GM13976 (cell line): ENCODE data around the gene SH3PXD2A.

Source experiments
- DNase-seq: peaks from one replicate; pipeline ENCODE4 v3.0.0; 2012; ENCODE audit warnings: low spot score
- CTCF ChIP-seq: IDR thresholded peaks from 2 replicates; pipeline ENCODE4 v1.5.1; 2012; ENCODE audit warnings: borderline replicate concordance, mild to moderate bottlenecking; ENCODE audit not compliant: insufficient read depth; ENCODE audit errors: extremely low read depth, missing control alignments, control extremely low read depth
- in situ Hi-C: fragments of 300-500 bp; cut with MboI; formaldehyde crosslinking; loops from one replicate; pipeline ENCODE4 v1.12.0; 2022; ENCODE audit warnings: low sequenced_read_pairs, mixed read lengths, inconsistent platforms; ENCODE audit not compliant: unreplicated experiment

Gene SH3PXD2A

DNA sequence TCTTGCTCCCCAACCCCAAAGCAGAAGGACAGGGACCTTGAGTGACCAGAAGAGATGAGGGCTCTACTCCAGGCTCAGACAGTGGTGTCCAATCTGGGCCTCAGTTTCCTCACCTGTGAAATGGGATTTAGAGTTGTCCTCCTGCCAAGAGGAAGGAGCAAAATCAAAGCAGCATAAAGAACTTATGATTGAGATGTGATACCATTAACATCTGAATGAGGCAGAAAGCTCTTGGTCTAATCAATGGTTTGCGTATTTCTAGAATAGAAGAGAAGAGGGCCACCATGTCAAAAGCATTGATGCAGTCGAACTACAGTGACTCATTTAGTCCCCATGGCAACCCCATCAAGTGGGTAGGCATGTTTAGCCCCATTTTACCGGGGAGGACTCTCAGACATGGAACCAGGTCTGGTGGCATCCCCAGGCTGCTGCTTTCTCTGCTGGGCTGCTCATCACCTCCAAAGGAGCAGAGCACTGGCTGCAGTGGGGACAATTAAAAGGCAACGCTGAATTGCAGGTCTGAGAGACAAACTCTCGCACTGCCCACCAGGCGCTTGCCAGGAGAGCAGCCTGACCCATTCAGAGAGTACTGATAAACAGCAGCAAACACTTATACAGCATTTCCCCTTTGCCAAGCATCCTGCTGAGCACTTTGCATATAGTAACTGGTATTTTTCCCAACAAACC is 186.0 kb downstream of the SH3PXD2A start:
- DNase-seq: no peak
- no peak for TF ChIP-seq CTCF
- in situ Hi-C loops: no loop called here

DNA sequence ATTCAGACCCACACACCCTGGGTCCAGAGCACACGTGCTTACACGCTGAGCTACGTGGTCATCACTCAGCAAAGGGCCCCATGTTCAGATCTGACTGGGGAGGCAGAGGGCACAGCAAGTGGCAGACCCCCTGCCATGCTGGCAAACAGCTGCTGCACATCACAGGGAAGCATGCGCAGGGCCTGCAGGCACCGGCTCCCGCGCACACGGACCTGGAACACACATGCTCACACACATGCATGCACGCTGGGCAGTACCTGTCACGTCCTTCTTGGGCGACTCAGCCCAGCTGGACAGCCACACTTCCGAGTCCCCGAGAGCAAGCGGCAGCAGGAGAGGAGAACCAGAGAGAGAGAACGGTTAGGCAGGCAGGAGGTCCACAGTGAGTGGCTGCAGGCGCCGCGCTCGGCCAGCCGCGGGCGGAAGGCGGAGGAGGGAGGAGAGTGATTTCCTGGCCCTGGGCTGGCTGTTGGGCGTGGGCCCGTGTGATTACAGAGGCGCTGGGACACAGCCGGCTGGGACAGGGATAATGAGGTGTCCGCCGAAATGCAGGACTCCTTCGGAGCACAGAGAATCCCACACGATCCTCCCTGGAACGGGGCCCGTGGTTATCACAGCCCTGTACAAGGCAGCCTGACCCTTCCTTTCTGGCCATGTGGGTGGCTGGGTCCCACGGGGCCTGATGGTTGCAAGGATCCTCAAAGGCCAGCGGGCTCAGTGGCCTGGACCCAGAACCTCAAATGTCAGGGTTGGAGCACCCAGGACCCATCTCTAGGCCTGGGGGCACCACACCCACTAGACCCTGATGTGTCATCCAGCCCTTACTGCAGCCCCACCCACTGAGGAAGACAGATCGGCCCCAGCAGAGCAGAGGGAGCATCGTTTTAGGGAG is 186.8 kb downstream of the SH3PXD2A start:
- peak; percentile 65 for DNase-seq

DNA sequence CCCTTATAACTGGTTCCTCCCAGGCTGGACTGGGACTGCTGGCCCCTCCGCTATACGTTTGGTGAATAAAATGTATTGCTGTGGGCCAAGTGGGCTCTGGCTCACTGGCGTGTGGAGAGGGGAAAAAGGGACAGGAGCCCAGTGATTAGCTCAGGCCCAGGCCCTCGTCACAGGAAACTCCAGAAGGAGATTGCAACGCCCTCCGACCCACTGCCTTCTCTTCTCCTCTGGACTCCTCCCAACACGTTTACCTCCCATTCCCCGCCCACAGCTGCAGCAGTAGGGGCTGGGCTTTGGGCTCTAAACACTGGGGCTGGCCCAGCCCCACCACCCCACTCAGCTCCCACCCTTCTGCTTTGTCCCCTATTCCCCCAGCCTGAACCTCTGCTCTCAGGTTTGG is 188.0 kb downstream of the SH3PXD2A start:
- no peak for DNase-seq
- TF ChIP-seq CTCF: no peak
- in situ Hi-C loops: no loop called here

More for the DNA sequence above, 186.8 kb downstream of the SH3PXD2A start:
- in situ Hi-C loops: no loop called here
- no peak for TF ChIP-seq CTCF

DNA sequence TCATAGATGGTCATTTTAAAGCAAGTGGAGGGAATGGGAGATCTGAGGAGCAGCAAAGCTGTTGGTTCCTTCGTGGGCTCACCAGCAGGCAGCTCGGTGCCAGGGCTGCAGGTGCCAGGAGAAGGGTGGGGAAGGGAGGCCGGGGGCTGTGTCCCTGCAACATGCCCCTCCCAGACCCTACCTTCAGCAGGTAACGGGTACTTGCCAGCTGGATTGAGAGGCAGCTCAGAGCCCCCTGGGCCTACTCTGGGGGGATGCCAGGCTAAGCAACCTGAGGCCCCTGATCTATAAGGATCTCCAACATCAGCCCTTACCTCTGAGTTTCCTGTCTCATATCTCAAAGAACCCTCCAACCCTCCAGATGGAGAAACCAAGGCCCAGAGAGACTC is 188.6 kb downstream of the SH3PXD2A start:
- no peak for DNase-seq
- no peak for TF ChIP-seq CTCF
- in situ Hi-C loops: no loop called here

DNA sequence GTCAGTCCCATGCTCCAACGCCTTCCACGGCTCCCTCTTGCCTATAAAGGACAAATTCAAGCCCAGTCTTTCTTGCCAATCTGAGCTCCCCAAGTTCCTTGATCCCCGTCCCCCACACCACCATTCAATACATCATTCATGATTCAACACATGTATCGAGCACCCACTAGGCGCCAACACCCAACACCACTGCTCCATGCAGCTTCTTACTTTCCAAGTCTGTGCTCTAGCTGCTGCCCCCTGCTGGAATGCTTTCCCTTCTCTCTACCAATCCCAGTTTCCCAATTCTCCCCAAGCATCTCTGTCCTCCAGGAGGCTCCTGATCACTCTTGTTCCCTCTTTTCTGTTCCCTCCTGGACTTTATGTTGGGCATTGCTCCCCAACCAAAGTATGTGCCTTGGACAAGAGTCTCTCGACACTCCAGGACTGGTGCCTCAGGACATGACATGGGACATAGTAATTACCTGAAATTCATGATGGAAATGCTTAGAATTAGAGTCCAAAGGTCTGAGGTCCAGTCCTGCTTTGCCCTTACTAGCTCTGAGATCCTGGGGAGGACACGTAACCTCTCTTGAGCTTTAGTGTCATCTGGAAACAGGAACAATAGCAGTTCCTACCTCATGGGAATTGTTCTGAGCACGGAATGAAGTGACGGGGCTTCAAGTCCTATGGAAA is 189.2 kb downstream of the SH3PXD2A start:
- DNase-seq: no peak
- in situ Hi-C loops: no loop called here
- TF ChIP-seq CTCF: peak; percentile 9

DNA sequence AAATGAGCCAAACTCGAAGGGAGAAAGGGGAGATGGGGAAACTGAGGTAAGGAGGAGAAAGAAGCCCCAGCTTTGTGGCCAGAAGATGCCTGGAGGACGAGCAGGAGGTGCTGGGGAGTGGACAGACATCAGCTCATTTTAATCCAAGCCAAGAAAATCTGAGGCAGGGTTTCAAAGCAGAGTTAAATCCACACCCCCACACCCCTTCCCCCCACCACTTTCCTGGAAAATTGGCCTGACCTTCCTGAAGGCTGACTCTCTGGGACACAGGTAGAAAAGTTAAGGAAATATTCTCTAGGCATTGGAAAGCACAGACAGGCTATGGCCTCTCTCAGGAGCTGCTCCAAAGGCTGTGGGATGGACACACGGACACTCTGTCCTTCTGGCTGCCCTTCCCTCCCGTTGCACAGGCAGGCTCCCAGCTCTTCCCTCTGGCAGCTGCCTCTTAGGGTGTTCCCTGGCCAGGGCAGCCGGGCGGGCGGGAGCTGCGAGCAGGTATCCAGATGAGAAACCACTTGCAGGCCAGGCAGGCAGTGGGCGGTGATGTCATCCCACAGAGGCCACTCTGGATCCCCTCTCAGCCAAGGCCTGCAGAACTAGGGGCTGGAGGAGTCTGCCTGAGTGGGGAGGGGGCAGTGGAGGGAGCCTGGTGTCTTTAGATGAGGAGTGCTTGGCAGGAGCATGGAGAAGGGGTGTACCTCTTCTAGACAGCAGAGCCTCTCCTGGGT is 190.1 kb downstream of the SH3PXD2A start:
- in situ Hi-C loops: no loop called here
- DNase-seq: no peak
- TF ChIP-seq CTCF: no peak
